HG02870 (cell line): ENCODE data around the gene ROBO2.

Source experiments
- ATAC-seq: cut with Tn5 transposase; IDR thresholded peaks from one replicate; pipeline ENCODE4 v1.9.1; 2021; ENCODE audit warnings: mild to moderate bottlenecking, moderate library complexity; ENCODE audit not compliant: unreplicated experiment

The ROBO2 gene

GRCh38 chr3:77248420-77248819 lies 208.5 kb downstream of the ROBO2 start:
- ATAC-seq = no peak

GRCh38 chr3:77251136-77251535 lies 211.2 kb downstream of the ROBO2 start:
- no peak for ATAC-seq

DNA sequence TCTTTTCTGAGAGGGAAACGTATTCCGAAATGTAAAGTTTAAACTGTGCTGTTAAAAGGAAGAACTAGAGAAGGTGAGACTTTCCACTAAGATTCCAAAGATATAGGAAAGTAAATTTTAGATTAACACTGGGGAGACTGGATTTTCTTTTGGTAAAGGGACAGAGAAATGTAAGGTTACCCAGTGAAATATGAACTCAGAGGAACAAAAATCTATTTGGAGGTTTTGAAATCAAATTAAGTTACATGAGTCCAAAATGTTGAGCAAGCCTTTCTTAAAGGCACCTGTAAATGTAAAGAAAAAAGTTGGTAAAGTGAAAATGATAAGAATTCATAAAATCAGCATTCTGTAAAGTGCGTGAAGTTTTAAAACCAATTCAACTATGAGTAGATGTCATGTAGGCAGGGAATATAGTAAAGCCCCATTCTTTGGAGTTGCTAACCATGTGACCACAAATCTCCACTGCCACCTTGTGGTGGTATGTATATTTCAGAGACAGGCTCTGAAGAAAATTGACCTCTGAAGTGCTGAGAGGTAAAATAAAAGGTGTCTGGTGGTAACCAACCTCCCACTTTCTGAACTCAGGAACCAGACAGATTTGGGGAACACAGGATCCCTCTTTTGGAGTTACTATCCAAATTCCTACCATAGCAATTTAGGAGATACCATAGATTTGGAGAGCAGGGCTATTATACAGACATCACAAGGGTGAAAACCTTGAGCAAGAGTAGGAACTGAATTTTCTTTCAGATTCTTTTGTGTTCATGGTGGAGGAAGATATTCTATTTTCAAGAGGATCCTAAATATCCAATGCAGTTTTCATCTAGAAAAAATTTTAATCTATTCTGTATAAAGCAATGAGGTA lies 215.3 kb downstream of the ROBO2 start:
- peak; percentile 66 for ATAC-seq

DNA sequence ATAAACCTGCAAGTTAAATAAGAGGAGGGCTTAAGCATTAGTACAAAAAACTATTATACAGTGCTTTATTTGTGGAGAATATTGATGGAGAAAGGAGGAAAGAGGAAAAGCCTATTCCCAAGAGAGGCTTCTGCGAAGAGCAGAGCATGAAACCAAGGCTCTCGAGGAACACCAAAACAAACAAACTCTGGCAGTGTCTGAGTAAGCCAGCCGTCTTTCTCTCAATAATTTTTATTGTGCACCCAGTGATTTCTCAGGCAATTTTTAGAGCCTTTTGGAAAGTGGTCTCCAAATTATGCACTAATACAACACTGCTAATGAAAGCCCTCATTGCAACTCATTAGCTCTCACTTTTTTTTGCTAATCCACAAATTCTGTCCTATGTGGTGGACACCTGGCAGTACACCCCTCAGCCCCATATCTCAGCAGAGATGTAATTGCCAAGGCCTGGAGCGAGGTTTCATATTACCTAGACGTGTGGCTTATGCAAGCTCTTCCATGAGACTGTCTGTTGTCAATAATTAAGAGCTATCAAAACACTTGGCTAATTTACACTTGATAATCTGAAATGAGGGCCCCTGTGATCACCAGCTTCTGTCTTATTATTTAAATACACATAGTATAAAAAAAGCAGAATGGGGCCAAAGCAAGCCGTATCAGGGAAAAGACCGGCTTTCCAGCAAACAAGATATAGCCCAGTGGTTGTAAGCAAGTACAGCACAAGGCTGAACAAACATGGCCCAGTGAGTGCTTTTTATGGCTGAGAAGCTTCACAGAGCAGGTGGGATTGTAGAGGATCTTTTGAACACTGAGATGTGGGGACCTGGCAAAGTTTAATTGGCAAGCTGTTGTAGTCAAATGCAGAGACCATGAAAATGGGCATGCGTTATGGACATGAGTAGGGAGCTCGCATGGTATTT lies 216.9 kb downstream of the ROBO2 start:
- no peak for ATAC-seq

DNA sequence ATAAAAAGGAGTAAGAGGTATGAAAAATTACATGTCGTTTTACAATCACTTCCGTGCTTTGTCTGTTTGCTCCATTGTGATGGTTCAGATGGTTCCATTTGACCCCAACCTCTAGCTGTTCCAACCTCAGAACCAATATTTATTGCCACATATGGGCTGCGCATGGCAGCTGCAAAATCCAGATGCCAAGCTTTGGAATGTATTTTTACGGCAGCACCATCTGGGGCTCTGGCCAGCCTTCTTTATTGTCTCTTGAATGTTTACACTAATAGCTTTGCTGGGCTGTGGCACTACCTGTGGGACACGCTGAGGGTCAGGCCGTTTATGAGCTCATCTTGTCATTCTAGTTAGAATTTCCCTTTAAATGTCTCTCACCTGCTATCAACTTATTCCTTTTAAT lies 219.8 kb downstream of the ROBO2 start:
- ATAC-seq = no peak

- no peak for ATAC-seq
Measured at GRCh38 chr3:77262361-77262760, 222.5 kb downstream of the ROBO2 start.

- ATAC-seq = no peak
Measured at GRCh38 chr3:77267589-77267988, 227.7 kb downstream of the ROBO2 start.

DNA sequence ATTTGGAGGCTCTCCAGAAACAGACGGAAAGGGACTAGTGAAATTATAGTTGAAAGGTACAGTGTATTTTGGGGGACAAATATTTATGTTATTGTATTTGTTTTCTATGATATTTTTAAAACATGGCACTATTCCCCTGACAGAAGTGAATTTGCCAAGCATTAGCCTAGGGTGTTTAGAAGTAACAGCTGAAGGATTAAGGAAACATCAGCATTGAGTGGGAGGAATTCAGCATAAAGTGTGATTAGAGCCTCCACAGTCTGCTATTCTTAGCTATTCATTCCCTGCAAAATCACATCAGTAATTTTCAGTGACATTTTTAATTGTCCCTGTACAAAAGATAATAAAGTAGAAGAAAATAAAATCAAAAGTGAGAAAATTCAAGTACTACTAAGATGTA lies 231.4 kb downstream of the ROBO2 start:
- no peak for ATAC-seq

GRCh38 chr3:77271711-77272110 lies 231.8 kb downstream of the ROBO2 start:
- ATAC-seq = no peak

DNA sequence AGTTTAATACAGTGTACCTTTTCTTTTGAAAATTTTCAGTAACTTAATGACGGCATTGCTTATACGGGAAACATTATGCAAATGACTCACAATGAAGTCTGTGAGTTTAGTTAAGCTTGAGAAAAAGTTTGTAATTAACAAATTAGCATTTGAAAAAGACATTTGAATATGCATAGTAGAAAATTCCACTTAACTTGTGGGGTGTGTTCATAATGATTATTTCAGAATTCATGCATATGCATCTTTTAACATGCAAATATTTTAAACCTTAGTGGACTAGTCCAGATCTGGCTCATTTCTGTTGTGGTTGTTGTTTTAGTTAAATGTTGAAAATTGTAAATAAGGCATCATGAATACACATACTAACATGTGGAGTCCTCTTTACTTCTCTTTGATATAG lies 239.4 kb downstream of the ROBO2 start:
- no peak for ATAC-seq

- ATAC-seq = no peak
Measured at GRCh38 chr3:77281721-77282120, 241.8 kb downstream of the ROBO2 start.

GRCh38 chr3:77283108-77283507 lies 243.2 kb downstream of the ROBO2 start:
- ATAC-seq = no peak

GRCh38 chr3:77288348-77288747 lies 248.4 kb downstream of the ROBO2 start:
- ATAC-seq = no peak

DNA sequence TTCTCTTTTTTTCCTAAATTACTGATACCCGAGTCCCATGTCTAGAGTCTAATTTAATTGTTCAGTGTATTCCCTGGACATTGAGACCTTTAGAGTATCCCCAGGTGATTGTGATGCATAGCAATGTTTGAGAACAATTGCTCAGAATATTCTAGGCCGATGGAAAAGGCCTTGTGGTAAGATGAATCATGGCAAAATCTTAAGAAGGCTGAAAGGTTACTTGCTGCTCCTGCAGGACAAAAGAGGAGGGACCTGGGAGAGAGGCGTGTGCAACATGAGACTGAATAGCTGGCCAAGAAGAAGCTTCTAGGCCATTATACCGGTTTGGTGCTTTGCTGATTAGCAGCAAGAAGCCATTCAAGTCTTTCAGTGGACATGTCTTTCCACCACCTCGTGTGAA lies 256.6 kb downstream of the ROBO2 start:
- no peak for ATAC-seq

- ATAC-seq = peak; percentile 41
Measured at GRCh38 chr3:77298417-77298816, 258.5 kb downstream of the ROBO2 start.

DNA sequence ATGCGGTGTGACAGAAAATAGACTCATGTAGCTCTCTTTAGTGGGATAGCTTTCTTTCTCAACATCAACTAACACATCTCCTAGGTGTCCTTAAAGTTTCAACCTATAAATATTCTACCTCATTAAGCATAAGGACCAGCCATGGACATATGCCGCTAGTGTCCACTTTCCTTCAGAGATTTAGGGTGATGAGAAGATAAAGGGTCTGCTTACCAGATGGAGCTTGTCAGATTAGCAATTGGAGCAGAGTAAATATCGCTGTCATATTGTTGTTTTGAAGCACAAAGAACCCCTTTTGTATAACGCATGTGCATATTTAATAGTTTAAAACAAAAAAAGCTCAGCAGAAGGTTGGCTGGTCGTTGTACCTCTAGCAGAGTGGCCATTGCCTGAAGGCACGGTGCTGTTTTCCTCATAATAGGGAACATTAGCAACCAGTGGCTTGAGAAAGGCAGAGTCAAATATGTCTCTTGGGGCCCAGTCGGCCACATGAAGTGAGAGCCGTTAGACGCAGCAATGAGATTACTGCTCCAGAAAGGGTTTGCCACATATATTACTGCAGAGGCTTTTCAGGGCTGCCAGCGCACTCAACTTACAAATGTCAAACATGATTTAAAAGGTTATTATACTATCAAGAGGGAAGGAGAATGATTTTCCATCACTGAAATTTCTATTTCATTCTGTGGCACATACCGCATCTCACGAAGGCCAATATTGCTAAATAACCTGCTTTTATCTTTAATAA lies 264.2 kb downstream of the ROBO2 start:
- ATAC-seq = no peak

- no peak for ATAC-seq
Measured at GRCh38 chr3:77304700-77305021, 264.8 kb downstream of the ROBO2 start.

DNA sequence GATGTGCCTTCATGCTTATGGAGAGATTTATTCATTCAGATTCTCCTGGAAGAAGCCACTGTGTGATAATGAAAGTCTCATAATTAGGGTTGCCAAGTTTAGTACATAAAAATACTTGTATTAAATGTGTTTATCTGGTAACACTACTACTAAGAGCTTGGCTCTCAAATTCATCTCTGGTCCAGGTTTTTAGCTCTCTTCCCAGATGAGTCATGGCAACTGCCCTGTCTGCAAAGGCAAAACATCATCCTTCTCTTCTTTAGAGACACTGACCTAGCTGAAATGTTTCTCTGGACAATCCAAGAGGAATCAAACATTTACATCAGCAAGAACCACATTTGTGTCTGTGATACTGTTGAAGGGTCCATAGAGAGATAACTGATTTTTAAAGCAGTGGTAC lies 269.6 kb downstream of the ROBO2 start:
- no peak for ATAC-seq

GRCh38 chr3:77313843-77314242 lies 273.9 kb downstream of the ROBO2 start:
- ATAC-seq = no peak

GRCh38 chr3:77319711-77320110 lies 279.8 kb downstream of the ROBO2 start:
- ATAC-seq = no peak

DNA sequence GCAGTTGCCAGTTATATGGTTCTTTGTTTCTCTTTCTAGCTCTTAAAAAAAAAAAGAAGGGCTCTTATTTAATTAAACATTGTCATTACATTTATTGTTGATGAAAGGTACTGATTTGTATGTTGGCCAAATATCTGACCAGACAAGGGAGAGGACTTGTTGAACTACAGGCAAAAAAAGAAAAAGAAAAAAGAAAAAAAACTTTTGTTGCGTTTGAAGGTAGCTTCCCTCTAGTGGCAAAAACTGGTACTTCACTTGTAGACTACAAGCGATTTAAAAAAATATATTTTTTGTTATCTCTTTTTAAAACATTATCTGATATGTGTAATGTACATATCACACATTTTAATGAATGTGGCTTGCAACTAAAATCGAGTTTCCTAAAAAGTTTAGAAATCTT lies 280.6 kb downstream of the ROBO2 start:
- ATAC-seq = no peak
